A549 (cell line): ENCODE measurements around the gene NAT16. TPM values are rescaled to one million over a fixed set of nuclear protein-coding genes. Genes with fewer than 3 reads are reported as not detected.

ENCODE experiments used
- polyA plus RNA-seq, 4 experiments: library from polyadenylated mRNA; depleted of rRNA in 3 of 4; stranded (reverse); fragments of >200 nt; fragmentation: RNase III in 1 of 4; extraction: RNeasy Plus Mini Kit Qiagen cat#74134 plus additional on column Dnase treatment in 1 of 4; gene quantifications; 2 replicates in 3 of 4; 3 replicates in 1 of 4; pipeline ENCODE4 v1.2.3, GENCODE V29; 2011 to 2017
- small RNA-seq, 6 experiments: library from RNA; depleted of rRNA; stranded (forward); fragments of <200 nt; gene quantifications; one replicate each; pipeline ENCODE3, GENCODE V24; 2012

Gene NAT16
- polyA plus RNA-seq, 2 of the 4 experiments (the other 2 are of a cell fraction) = 0.05 to 0.12 TPM

Small RNA genes within 50 kb of the gene (small RNA-seq; reads per million reads assigned to genes)
- gene MIR4653 = 0 reads per million in 6 experiments

Other genes with a start within 250 kb of the NAT16 start
- 4.0 and 4.4 TPM in 2 replicates for gene MUC3A, start 230.8 kb downstream of the NAT16 start, polyA plus RNA-seq (2011; rRNA removed)
- 6.9 to 8.1 TPM (median 7.3 TPM) in 3 replicates for gene MUC3A, start 230.8 kb downstream of the NAT16 start, polyA plus RNA-seq (2017; fragmentation: RNase III; extraction: RNeasy Plus Mini Kit Qiagen cat#74134 plus additional on column Dnase treatment)
- gene MUC12, start 210.7 kb downstream of the NAT16 start, polyA plus RNA-seq (2011; rRNA removed) = 1.2 and 1.8 TPM in 2 replicates
- gene MUC12, start 210.7 kb downstream of the NAT16 start, polyA plus RNA-seq (2017; fragmentation: RNase III; extraction: RNeasy Plus Mini Kit Qiagen cat#74134 plus additional on column Dnase treatment) = 2.0 to 2.7 TPM (median 2.4 TPM) in 3 replicates
- 0.01 and 0.03 TPM in 2 replicates for gene MUC17, start 160.2 kb downstream of the NAT16 start, polyA plus RNA-seq (2011; rRNA removed)
- not detected in 3 replicates for gene MUC17, start 160.2 kb downstream of the NAT16 start, polyA plus RNA-seq (2017; fragmentation: RNase III; extraction: RNeasy Plus Mini Kit Qiagen cat#74134 plus additional on column Dnase treatment)
- gene TRIM56, start 94.8 kb downstream of the NAT16 start, polyA plus RNA-seq (2011; rRNA removed) = 3.9 and 5.2 TPM in 2 replicates
- 15.6 to 17.8 TPM (median 16.5 TPM) in 3 replicates for gene TRIM56, start 94.8 kb downstream of the NAT16 start, polyA plus RNA-seq (2017; fragmentation: RNase III; extraction: RNeasy Plus Mini Kit Qiagen cat#74134 plus additional on column Dnase treatment)
- 300 and 355 TPM in 2 replicates for gene SERPINE1, start 53.2 kb downstream of the NAT16 start, polyA plus RNA-seq (2011; rRNA removed)
- gene SERPINE1, start 53.2 kb downstream of the NAT16 start, polyA plus RNA-seq (2017; fragmentation: RNase III; extraction: RNeasy Plus Mini Kit Qiagen cat#74134 plus additional on column Dnase treatment) = 286 to 399 TPM (median 346 TPM) in 3 replicates
- gene AP1S1, start 25.8 kb downstream of the NAT16 start, polyA plus RNA-seq (2011; rRNA removed) = 107 and 128 TPM in 2 replicates
- gene AP1S1, start 25.8 kb downstream of the NAT16 start, polyA plus RNA-seq (2017; fragmentation: RNase III; extraction: RNeasy Plus Mini Kit Qiagen cat#74134 plus additional on column Dnase treatment) = 181 to 187 TPM (median 182 TPM) in 3 replicates
- 0.16 and 0.21 TPM in 2 replicates for gene VGF, start 14.7 kb downstream of the NAT16 start, polyA plus RNA-seq (2011; rRNA removed)
- 1.4 to 2.7 TPM (median 2.0 TPM) in 3 replicates for gene VGF, start 14.7 kb downstream of the NAT16 start, polyA plus RNA-seq (2017; fragmentation: RNase III; extraction: RNeasy Plus Mini Kit Qiagen cat#74134 plus additional on column Dnase treatment)
- 0.11 and 0.14 TPM in 2 replicates for gene MOGAT3, start 20.7 kb upstream of the NAT16 start, polyA plus RNA-seq (2011; rRNA removed)
- gene MOGAT3, start 20.7 kb upstream of the NAT16 start, polyA plus RNA-seq (2017; fragmentation: RNase III; extraction: RNeasy Plus Mini Kit Qiagen cat#74134 plus additional on column Dnase treatment) = 0.09 TPM in 1 of 3 replicates, not detected in the others
- 21.1 and 26.0 TPM in 2 replicates for gene PLOD3, start 37.3 kb upstream of the NAT16 start, polyA plus RNA-seq (2011; rRNA removed)
- gene PLOD3, start 37.3 kb upstream of the NAT16 start, polyA plus RNA-seq (2017; fragmentation: RNase III; extraction: RNeasy Plus Mini Kit Qiagen cat#74134 plus additional on column Dnase treatment) = 48.7 to 52.8 TPM (median 50.6 TPM) in 3 replicates
- 29.5 and 33.2 TPM in 2 replicates for gene ZNHIT1, start 37.9 kb upstream of the NAT16 start, polyA plus RNA-seq (2011; rRNA removed)
- 55.6 to 56.4 TPM (median 55.9 TPM) in 3 replicates for gene ZNHIT1, start 37.9 kb upstream of the NAT16 start, polyA plus RNA-seq (2017; fragmentation: RNase III; extraction: RNeasy Plus Mini Kit Qiagen cat#74134 plus additional on column Dnase treatment)
- 9.6 and 12.0 TPM in 2 replicates for gene CLDN15, start 57.5 kb upstream of the NAT16 start, polyA plus RNA-seq (2011; rRNA removed)
- 11.2 to 14.4 TPM (median 12.9 TPM) in 3 replicates for gene CLDN15, start 57.5 kb upstream of the NAT16 start, polyA plus RNA-seq (2017; fragmentation: RNase III; extraction: RNeasy Plus Mini Kit Qiagen cat#74134 plus additional on column Dnase treatment)
- gene FIS1, start 64.8 kb upstream of the NAT16 start, polyA plus RNA-seq (2011; rRNA removed) = 111 TPM in 2 replicates
- 155 to 161 TPM (median 159 TPM) in 3 replicates for gene FIS1, start 64.8 kb upstream of the NAT16 start, polyA plus RNA-seq (2017; fragmentation: RNase III; extraction: RNeasy Plus Mini Kit Qiagen cat#74134 plus additional on column Dnase treatment)
- gene IFT22, start 141.5 kb upstream of the NAT16 start, polyA plus RNA-seq (2011; rRNA removed) = 58.4 and 66.5 TPM in 2 replicates
- gene IFT22, start 141.5 kb upstream of the NAT16 start, polyA plus RNA-seq (2017; fragmentation: RNase III; extraction: RNeasy Plus Mini Kit Qiagen cat#74134 plus additional on column Dnase treatment) = 49.9 to 51.4 TPM (median 50.5 TPM) in 3 replicates
- gene COL26A1, start 182.6 kb upstream of the NAT16 start, polyA plus RNA-seq (2011; rRNA removed) = 1.3 and 1.4 TPM in 2 replicates
- 0.46 to 0.52 TPM (median 0.47 TPM) in 3 replicates for gene COL26A1, start 182.6 kb upstream of the NAT16 start, polyA plus RNA-seq (2017; fragmentation: RNase III; extraction: RNeasy Plus Mini Kit Qiagen cat#74134 plus additional on column Dnase treatment)